ENCODE measurements around the gene ANKRD55. TPM values are rescaled to one million over a fixed set of nuclear protein-coding genes. Genes with fewer than 3 reads are reported as not detected.
"Not testable (repeated sequence)": the region's sequence is repeated elsewhere in the genome, so short reads cannot be mapped to it uniquely, and the experiment has no call there.

The ANKRD55 gene
- total RNA-seq, 1 donor from 2014 or later: not detected

DNA sequence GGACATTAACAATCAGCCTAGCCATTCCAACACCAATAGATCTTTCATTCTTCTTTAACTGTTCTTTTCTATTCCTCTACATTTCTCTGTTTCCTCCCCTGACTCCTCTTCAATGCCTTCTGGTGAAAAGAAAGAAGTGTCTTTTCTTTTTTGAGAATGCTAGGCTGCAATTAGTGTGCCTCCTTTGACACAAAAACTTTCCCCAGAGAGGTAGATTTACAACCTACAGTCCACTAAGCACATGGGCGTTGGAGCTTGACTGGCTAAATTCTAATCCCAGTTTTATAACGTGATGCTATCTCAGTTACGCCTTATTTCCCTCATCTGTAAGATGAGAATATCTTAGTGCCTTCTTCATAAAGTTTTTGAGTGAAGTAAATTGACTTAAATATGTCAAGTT lies 16.9 kb upstream of the ANKRD55 start:
- Mint-ChIP-seq H3K36me3 (ENCODE audit: low read depth, unreplicated experiment) (no peaks in the 10 kb centered on the region), H3K4me3 (ENCODE audit: unreplicated experiment) (no peak overlapping the region), H3K4me1 (ENCODE audit: low read depth, unreplicated experiment) (no peaks in the 10 kb centered on the region), H3K27me3 (ENCODE audit: low read depth, unreplicated experiment) (no peaks in the 10 kb centered on the region), H3K27ac (ENCODE audit: unreplicated experiment) (no peak overlapping the region), H3K9me3 (ENCODE audit: unreplicated experiment) (peaks cover 7% of the 10 kb centered on the region)
- TF ChIP-seq EZH2 (IDR thresholded peaks at IDR 0.05; ENCODE audit: insufficient read depth, low read length) (no peak), CTCF (IDR thresholded peaks at IDR 0.05; ENCODE audit: insufficient read depth, low read depth, low read length) (no peak)
- Histone ChIP-seq H3K27ac (ENCODE audit: low read depth, low read length) (no peak overlapping the region), H3K4me2 (ENCODE audit: low read length) (no peak overlapping the region), H3K4me3 (ENCODE audit: insufficient read depth, low read depth, low read length) (no peak overlapping the region), H4K20me1 (ENCODE audit: insufficient read depth, low read length) (no peaks in the 10 kb centered on the region), H3K27me3 (ENCODE audit: insufficient read depth, low read length) (no peaks in the 10 kb centered on the region), H3K9ac (ENCODE audit: low read length) (no peak overlapping the region), H3K4me1 (ENCODE audit: insufficient read depth, low read length) (no peaks in the 10 kb centered on the region), H3K36me3 (ENCODE audit: insufficient read depth, low read length) (no peaks in the 10 kb centered on the region), H3K79me2 (ENCODE audit: insufficient read depth, low read length) (no peaks in the 10 kb centered on the region), H2AFZ (ENCODE audit: low read depth, low read length) (no peak overlapping the region), H3K9me3 (ENCODE audit: insufficient read depth, low read depth, low read length) (peaks cover 2% of the 10 kb centered on the region)
- DNase-seq (ENCODE audit: low read depth): no peak
- no peak for FAIRE-seq

GRCh38 chr5:56249085-56249484 lies 16.0 kb upstream of the ANKRD55 start:
- H3K79me2 ChIP-seq (ENCODE audit: insufficient read depth, low read length); H3K9ac ChIP-seq (ENCODE audit: low read length); H3K27me3 ChIP-seq (ENCODE audit: insufficient read depth, low read length); H3K36me3 ChIP-seq (ENCODE audit: insufficient read depth, low read length); H3K4me3 Mint-ChIP-seq (ENCODE audit: unreplicated experiment); H2AFZ ChIP-seq (ENCODE audit: low read depth, low read length); FAIRE-seq; H3K4me2 ChIP-seq (ENCODE audit: low read length); H3K36me3 Mint-ChIP-seq (ENCODE audit: low read depth, unreplicated experiment); DNase-seq (ENCODE audit: low read depth); H4K20me1 ChIP-seq (ENCODE audit: insufficient read depth, low read length); H3K9me3 Mint-ChIP-seq (ENCODE audit: unreplicated experiment); H3K27ac Mint-ChIP-seq (ENCODE audit: unreplicated experiment); H3K4me3 ChIP-seq (ENCODE audit: insufficient read depth, low read depth, low read length); H3K4me1 Mint-ChIP-seq (ENCODE audit: low read depth, unreplicated experiment); H3K9me3 ChIP-seq (ENCODE audit: insufficient read depth, low read depth, low read length); H3K27me3 Mint-ChIP-seq (ENCODE audit: low read depth, unreplicated experiment); H3K27ac ChIP-seq (ENCODE audit: low read depth, low read length); H3K4me1 ChIP-seq (ENCODE audit: insufficient read depth, low read length): not testable (repeated sequence)

DNA sequence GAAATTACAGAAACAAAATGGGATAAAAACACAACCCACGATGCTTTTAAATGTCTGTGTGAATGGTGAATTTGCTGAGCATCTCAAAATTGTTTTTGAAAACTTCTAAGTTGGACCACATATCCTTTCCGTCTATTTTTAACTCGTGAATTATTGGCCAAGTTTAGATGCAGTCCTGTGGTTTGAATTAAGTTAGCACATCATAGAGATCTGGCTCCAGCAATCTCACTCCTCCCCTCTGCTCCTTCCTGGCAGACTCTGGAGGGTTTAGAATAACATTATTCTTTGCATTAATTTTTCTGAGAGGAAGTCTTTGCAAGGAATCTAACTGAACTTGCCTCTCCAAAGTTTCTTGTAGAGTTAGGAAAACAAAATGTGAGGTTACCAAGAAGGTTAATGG lies 14.5 kb upstream of the ANKRD55 start:
- no peak overlapping the region for H3K27ac Mint-ChIP-seq (ENCODE audit: unreplicated experiment)
- H3K4me1 Mint-ChIP-seq (ENCODE audit: low read depth, unreplicated experiment): no peaks in the 10 kb centered on the region
- TF ChIP-seq EZH2 (IDR thresholded peaks at IDR 0.05; ENCODE audit: insufficient read depth, low read length) (no peak), CTCF (IDR thresholded peaks at IDR 0.05; ENCODE audit: insufficient read depth, low read depth, low read length) (no peak)
- peak; percentile 48 for DNase-seq (ENCODE audit: low read depth)
- H3K4me2 ChIP-seq (ENCODE audit: low read length): no peak overlapping the region
- H3K4me3 ChIP-seq (ENCODE audit: insufficient read depth, low read depth, low read length): no peak overlapping the region
- H3K79me2 ChIP-seq (ENCODE audit: insufficient read depth, low read length): no peaks in the 10 kb centered on the region
- H3K4me3 Mint-ChIP-seq (ENCODE audit: unreplicated experiment): no peak overlapping the region
- H3K27me3 ChIP-seq (ENCODE audit: insufficient read depth, low read length): no peaks in the 10 kb centered on the region
- H4K20me1 ChIP-seq (ENCODE audit: insufficient read depth, low read length): no peaks in the 10 kb centered on the region
- H3K9ac ChIP-seq (ENCODE audit: low read length): no peak overlapping the region
- H3K9me3 Mint-ChIP-seq (ENCODE audit: unreplicated experiment): peaks cover 10% of the 10 kb centered on the region
- FAIRE-seq: no peak
- H3K36me3 Mint-ChIP-seq (ENCODE audit: low read depth, unreplicated experiment): no peaks in the 10 kb centered on the region
- H3K27ac ChIP-seq (ENCODE audit: low read depth, low read length): no peak overlapping the region
- no peaks in the 10 kb centered on the region for H3K4me1 ChIP-seq (ENCODE audit: insufficient read depth, low read length)
- H3K36me3 ChIP-seq (ENCODE audit: insufficient read depth, low read length): no peaks in the 10 kb centered on the region
- peaks cover 2% of the 10 kb centered on the region for H3K9me3 ChIP-seq (ENCODE audit: insufficient read depth, low read depth, low read length)
- H3K27me3 Mint-ChIP-seq (ENCODE audit: low read depth, unreplicated experiment): no peaks in the 10 kb centered on the region
- H2AFZ ChIP-seq (ENCODE audit: low read depth, low read length): no peak overlapping the region
